Measurements from ENCODE around the gene VWCE. TPM values are rescaled to one million over a fixed set of nuclear protein-coding genes. Genes with fewer than 3 reads are reported as not detected.

The VWCE gene
- total RNA-seq, 1 donor from 2014 or later, result 1.7 TPM

- DNase-seq (ENCODE audit: low read depth, low spot score), result no peak
These were observed 11.5 kb downstream of the VWCE start for GRCh38 chr11:61283613-61284012.

- no peak for DNase-seq (ENCODE audit: low read depth, low spot score)
These were observed 13.4 kb downstream of the VWCE start for GRCh38 chr11:61281581-61282250.

GRCh38 chr11:61280883-61281580 lies 14.1 kb downstream of the VWCE start:
- DNase-seq (ENCODE audit: low read depth, low spot score), result no peak

- DNase-seq (ENCODE audit: low read depth, low spot score), result no peak
These were observed 15.0 kb downstream of the VWCE start for GRCh38 chr11:61279934-61280659.

- no peak for DNase-seq (ENCODE audit: low read depth, low spot score)
These were observed 17.1 kb downstream of the VWCE start for GRCh38 chr11:61278001-61278470.

- no peak for DNase-seq (ENCODE audit: low read depth, low spot score)
These were observed 17.7 kb downstream of the VWCE start for GRCh38 chr11:61277186-61278000.

- DNase-seq (ENCODE audit: low read depth, low spot score), result no peak
These were observed 19.9 kb downstream of the VWCE start for GRCh38 chr11:61275191-61275590.

GRCh38 chr11:61274084-61274483 lies 21.0 kb downstream of the VWCE start:
- DNase-seq (ENCODE audit: low read depth, low spot score), result no peak

- DNase-seq (ENCODE audit: low read depth, low spot score), result no peak
These were observed 21.7 kb downstream of the VWCE start for GRCh38 chr11:61273178-61274078.

GRCh38 chr11:61272731-61273130 lies 22.4 kb downstream of the VWCE start:
- DNase-seq (ENCODE audit: low read depth, low spot score), result no peak

GRCh38 chr11:61270354-61271076 lies 24.6 kb downstream of the VWCE start:
- no peak for DNase-seq (ENCODE audit: low read depth, low spot score)

- DNase-seq (ENCODE audit: low read depth, low spot score), result no peak
These were observed 26.4 kb downstream of the VWCE start for GRCh38 chr11:61268588-61269250.

- no peak for DNase-seq (ENCODE audit: low read depth, low spot score)
These were observed 27.7 kb downstream of the VWCE start for GRCh38 chr11:61267437-61267841.

- DNase-seq (ENCODE audit: low read depth, low spot score), result no peak
These were observed 28.5 kb downstream of the VWCE start for GRCh38 chr11:61266602-61267001.

- DNase-seq (ENCODE audit: low read depth, low spot score), result no peak
These were observed 29.8 kb downstream of the VWCE start for GRCh38 chr11:61265357-61265756.

GRCh38 chr11:61264795-61265194 lies 30.3 kb downstream of the VWCE start:
- no peak for DNase-seq (ENCODE audit: low read depth, low spot score)

GRCh38 chr11:61264371-61264770 lies 30.7 kb downstream of the VWCE start:
- no peak for DNase-seq (ENCODE audit: low read depth, low spot score)

- DNase-seq (ENCODE audit: low read depth, low spot score), result no peak
These were observed 35.8 kb downstream of the VWCE start for GRCh38 chr11:61259363-61259762.

GRCh38 chr11:61258546-61258945 lies 36.6 kb downstream of the VWCE start:
- no peak for DNase-seq (ENCODE audit: low read depth, low spot score)

All from pulmonary artery endothelial cell (primary cell).